H1 (cell line): ENCODE measurements around the gene SSH2. TPM values are rescaled to one million over a fixed set of nuclear protein-coding genes. Genes with fewer than 3 reads are reported as not detected.

ENCODE experiments used
- CTCF ChIA-PET: fragments of 300-600 bp; sonication (Branson Sonifier 250); formaldehyde crosslinking; loops from one replicate; lab custom pipeline; 2021; ENCODE audit not compliant: partially characterized antibody; lab: Charles Lee
- POLR2A ChIA-PET: fragments of 300-600 bp; sonication (Branson Sonifier 250); formaldehyde crosslinking; loops from one replicate; lab custom pipeline; 2021; ENCODE audit warnings: inconsistent platforms; ENCODE audit not compliant: partially characterized antibody; lab: Charles Lee
- DNase-seq, 2 experiments: peaks; one replicate each; pipeline versions ENCODE4 v3.0.0 to v3.0.0-alpha.2; 2010 to 2022; ENCODE audit warnings: low spot score in 2 of 2, low read depth in 1 of 2, mixed read lengths in 1 of 2
- FAIRE-seq: peaks from 2 replicates; lab custom pipeline; 2011; peaks lifted over from hg19 to GRCh38; lab: Jason Lieb, UNC
- H2AFZ ChIP-seq: 2 replicates; pipeline ENCODE4 v1.8.1; 2012; ENCODE audit warnings: low read length, inconsistent platforms
- H2AK5ac ChIP-seq: 2 replicates; pipeline ENCODE4 v1.6.1; 2013; ENCODE audit warnings: low read depth, low read length
- H2BK120ac ChIP-seq: replicated peaks from 2 replicates; pipeline ENCODE3; 2013; ENCODE audit warnings: low read depth, low read length, inconsistent platforms
- H2BK12ac ChIP-seq: 2 replicates; pipeline ENCODE4 v1.6.1; 2013; ENCODE audit warnings: low read depth, low read length
- H2BK15ac ChIP-seq: 2 replicates; pipeline ENCODE4 v1.6.1; 2013; ENCODE audit warnings: low read length
- H2BK20ac ChIP-seq: 2 replicates; pipeline ENCODE4 v1.6.1; 2013; ENCODE audit warnings: low read length
- H2BK5ac ChIP-seq: 2 replicates; pipeline ENCODE4 v1.6.1; 2013; ENCODE audit warnings: low read depth, low read length
- H3K14ac ChIP-seq: 2 replicates; pipeline ENCODE4 v1.6.1; 2013; ENCODE audit warnings: inconsistent platforms; ENCODE audit not compliant: insufficient read length
- H3K18ac ChIP-seq: 2 replicates; pipeline ENCODE4 v1.6.1; 2013; ENCODE audit warnings: low read length; ENCODE audit errors: extremely low read depth
- H3K23ac ChIP-seq: 2 replicates; pipeline ENCODE4 v1.6.1; 2013; ENCODE audit warnings: inconsistent platforms; ENCODE audit not compliant: insufficient read length
- H3K23me2 ChIP-seq: 2 replicates; pipeline ENCODE4 v1.6.1; 2013; ENCODE audit warnings: low read depth, low read length
- H3K27ac ChIP-seq: 2 replicates; pipeline ENCODE4 v1.6.1; 2011; ENCODE audit warnings: low read depth, low read length, inconsistent platforms
- H3K27me3 ChIP-seq, 4 experiments: replicated peaks in 1 of 4; 1 replicate in 1 of 4; 2 replicates in 3 of 4; pipeline versions ENCODE4 v1.6.1 to v1.8.1; 2011 to 2013; ENCODE audit warnings: low read length in 3 of 4, mild to moderate bottlenecking in 3 of 4, inconsistent platforms in 2 of 4, mixed read lengths in 2 of 4, moderate library complexity in 1 of 4; ENCODE audit not compliant: control insufficient read depth in 3 of 4, insufficient read depth in 3 of 4; ENCODE audit errors: extremely low read depth in 1 of 4
- H3K36me3 ChIP-seq, 4 experiments: 2 replicates each; pipeline versions ENCODE4 v1.6.1 to v1.8.1; 2011 to 2013; ENCODE audit warnings: mild to moderate bottlenecking in 4 of 4, low read length in 3 of 4, moderate library complexity in 2 of 4, control low read depth in 1 of 4, inconsistent platforms in 1 of 4; ENCODE audit not compliant: insufficient read depth in 4 of 4, control insufficient read depth in 2 of 4
- H3K4ac ChIP-seq: replicated peaks from 2 replicates; pipeline ENCODE3; 2013; ENCODE audit warnings: low read length, low read depth, mixed read lengths, inconsistent platforms; ENCODE audit not compliant: insufficient read length
- H3K4me1 ChIP-seq, 4 experiments: replicated peaks in 1 of 4; 1 replicate in 1 of 4; 2 replicates in 3 of 4; pipeline versions ENCODE4 v1.6.1 to v1.8.1; 2011 to 2013; ENCODE audit warnings: low read length in 3 of 4, inconsistent platforms in 2 of 4, mixed read lengths in 1 of 4; ENCODE audit not compliant: insufficient read depth in 4 of 4, control insufficient read depth in 3 of 4
- H3K4me2 ChIP-seq, 2 experiments: 2 replicates each; pipeline versions ENCODE4 v1.6.1 to v1.8.1; 2011 to 2013; ENCODE audit warnings: low read depth in 2 of 2, low read length in 2 of 2, control low read depth in 1 of 2, inconsistent platforms in 1 of 2, mild to moderate bottlenecking in 1 of 2; ENCODE audit not compliant: insufficient read depth in 1 of 2
- H3K4me3 ChIP-seq, 4 experiments: fragments of 200-600, 300-600 bp in 1 of 4; sonication (generic), shearing (Covaris generic), sonication (Bioruptor Twin) in 1 of 4; 2 replicates each; pipeline versions ENCODE4 v1.5.1 to v1.8.1; 2011 to 2016; ENCODE audit warnings: low read length in 4 of 4, low read depth in 3 of 4, control low read depth in 2 of 4, inconsistent platforms in 2 of 4, mild to moderate bottlenecking in 2 of 4, mixed read lengths in 1 of 4, moderate library complexity in 1 of 4; ENCODE audit not compliant: insufficient read depth in 2 of 4; ENCODE audit errors: extremely low read depth in 1 of 4
- H3K56ac ChIP-seq: replicated peaks from 2 replicates; pipeline ENCODE3; 2013; ENCODE audit warnings: low read depth, mild to moderate bottlenecking, mixed read lengths, low read length, inconsistent platforms; ENCODE audit not compliant: insufficient read length
- H3K79me1 ChIP-seq: 2 replicates; pipeline ENCODE4 v1.6.1; 2013; ENCODE audit warnings: low read depth, low read length, control low read depth
- H3K79me2 ChIP-seq, 2 experiments: 2 replicates each; pipeline versions ENCODE4 v1.6.1 to v1.8.1; 2012 to 2013; ENCODE audit warnings: low read length in 2 of 2, mild to moderate bottlenecking in 2 of 2, inconsistent platforms in 1 of 2; ENCODE audit not compliant: insufficient read depth in 2 of 2, control insufficient read depth in 1 of 2
- H3K9ac ChIP-seq, 4 experiments: replicated peaks in 1 of 4; 1 replicate in 1 of 4; 2 replicates in 3 of 4; pipeline versions ENCODE4 v1.6.1 to v1.8.1; 2011 to 2013; ENCODE audit warnings: low read depth in 3 of 4, low read length in 3 of 4, control low read depth in 2 of 4, mild to moderate bottlenecking in 2 of 4, moderate library complexity in 2 of 4, inconsistent platforms in 1 of 4; ENCODE audit errors: extremely low read depth in 1 of 4
- H3K9me3 ChIP-seq, 2 experiments: 2 replicates each; pipeline versions ENCODE4 v1.6.1 to v1.8.1; 2012 to 2013; ENCODE audit warnings: mild to moderate bottlenecking in 2 of 2, moderate library complexity in 2 of 2, control low read depth in 1 of 2, inconsistent platforms in 1 of 2, low read depth in 1 of 2, low read length in 1 of 2, mixed read lengths in 1 of 2; ENCODE audit not compliant: insufficient read depth in 2 of 2
- H4K20me1 ChIP-seq, 2 experiments: replicated peaks in 1 of 2; 2 replicates each; pipeline versions ENCODE3 to v1.8.1; 2011 to 2013; ENCODE audit warnings: inconsistent platforms in 2 of 2, low read length in 2 of 2, mild to moderate bottlenecking in 1 of 2; ENCODE audit not compliant: insufficient read depth in 2 of 2, control insufficient read depth in 1 of 2
- H4K5ac ChIP-seq: 2 replicates; pipeline ENCODE4 v1.6.1; 2013; ENCODE audit warnings: low read length, low read depth, mixed read lengths, inconsistent platforms; ENCODE audit not compliant: insufficient read length
- H4K8ac ChIP-seq: 2 replicates; pipeline ENCODE4 v1.8.0; 2013; ENCODE audit warnings: mild to moderate bottlenecking, moderate library complexity, low read length, inconsistent platforms; ENCODE audit not compliant: insufficient read depth; ENCODE audit errors: extremely low read depth
- H4K91ac ChIP-seq: replicated peaks from 2 replicates; pipeline ENCODE3; 2013; ENCODE audit warnings: low read length, mixed read lengths, inconsistent platforms; ENCODE audit not compliant: insufficient read length
- BCL11A ChIP-seq, 2 experiments: IDR thresholded peaks; one replicate each; pipeline ENCODE4 v1.6.1; 2011; ENCODE audit warnings: low read depth in 2 of 2, low read length in 2 of 2, mild to moderate bottlenecking in 2 of 2
- BRCA1 ChIP-seq: IDR thresholded peaks from 2 replicates; pipeline ENCODE4 v1.6.1; 2012; ENCODE audit warnings: low read depth, low read length, improper control_type of control experiment
- CREB1 ChIP-seq: IDR thresholded peaks from 2 replicates; pipeline ENCODE4 v1.6.1; 2012; ENCODE audit warnings: inconsistent platforms
- NRF1 ChIP-seq: IDR thresholded peaks from 2 replicates; pipeline ENCODE4 v1.6.1; 2011; ENCODE audit warnings: mild to moderate bottlenecking, low read depth, low read length, improper control_type of control experiment
- RFX5 ChIP-seq: IDR thresholded peaks from 2 replicates; pipeline ENCODE4 v1.6.1; 2011; ENCODE audit warnings: low read depth, low read length, improper control_type of control experiment, borderline replicate concordance
- RNF2 ChIP-seq: fragments of 200-900, 300-1000 bp; sonication (generic); IDR thresholded peaks from 2 replicates; pipeline ENCODE4 v1.7.1; 2016; ENCODE audit warnings: borderline replicate concordance, low read depth, mild to moderate bottlenecking, antibody characterized with exemption, low read length; ENCODE audit not compliant: poor library complexity, severe bottlenecking; ENCODE audit errors: missing control alignments
- RXRA ChIP-seq: IDR thresholded peaks from 2 replicates; pipeline ENCODE4 v1.6.1; 2011; ENCODE audit warnings: low read depth, mild to moderate bottlenecking, low read length, moderate library complexity; ENCODE audit not compliant: insufficient read depth
- SAP30 ChIP-seq: fragments of 300-600 bp; sonication (generic); IDR thresholded peaks from 2 replicates; pipeline ENCODE4 v1.7.1; 2012; ENCODE audit warnings: low read length, moderate library complexity, mild to moderate bottlenecking, inconsistent platforms; ENCODE audit not compliant: insufficient read depth, insufficient replicate concordance
- USF2 ChIP-seq: IDR thresholded peaks from 2 replicates; pipeline ENCODE4 v1.6.1; 2011; ENCODE audit warnings: low read length, improper control_type of control experiment
- ZNF274 ChIP-seq: IDR thresholded peaks from 2 replicates; pipeline ENCODE4 v1.7.0; 2012; ENCODE audit warnings: low read length, borderline replicate concordance; ENCODE audit errors: extremely low read depth
- WGBS, 2 experiments: shearing (Covaris generic) in 1 of 2; methylation state at CpG; one replicate each; pipeline versions ENCODE4 v1.1.6 to v1.1.7; 2013 to 2015; ENCODE audit warnings: low lambda C conversion rate in 2 of 2, mixed read lengths in 2 of 2, inconsistent platforms in 1 of 2, low coverage in 1 of 2, missing lambda C conversion rate in 1 of 2; ENCODE audit not compliant: insufficient replicate concordance in 2 of 2, insufficient coverage in 1 of 2, insufficient read length in 1 of 2; ENCODE audit errors: extremely low coverage in 1 of 2, missing lambda C conversion rate in 1 of 2; 5-methylcytosine and 5-hydroxymethylcytosine counted together
- polyA plus RNA-seq, 7 experiments: library from polyadenylated mRNA; depleted of rRNA in 3 of 7; stranded (reverse) in 5 of 7; unstranded in 2 of 7; fragments of >200 nt in 5 of 7; fragments of 200-250 nt in 2 of 7; gene quantifications; 1 replicate in 5 of 7; 2 replicates in 1 of 7; 4 replicates in 1 of 7; pipeline versions ENCODE4 v1.2.1 to v1.2.3, GENCODE V29; 2011 to 2013; ENCODE audit warnings: missing spikeins in 2 of 7, mixed read lengths in 2 of 7
- total RNA-seq: library from RNA; stranded (reverse); fragmentation: NEBNext Ultra II Directional; extraction: Animal tissue kit (Norgen Biotek cat#: 25700); gene quantifications from 2 replicates; pipeline ENCODE4 v1.2.1, GENCODE V29; 2021

SSH2 gene
- total and polyA plus RNA-seq, 2 of the 8 experiments (the other 6 are each of a cell fraction or from before 2014, with no cell fraction given): 5.2 to 15.9 TPM

GRCh38 chr17:29761040-29761761 lies 168.8 kb downstream of the SSH2 start:
- DNase-seq: peak; percentile 36 to 82
- H2BK20ac ChIP-seq: no peak overlapping the region
- H2BK12ac ChIP-seq: no peak overlapping the region
- ChIA-PET CTCF (interaction anchor here (0.6 to 1.4 kb wide), 7 partner anchors 17 to 170 kb away, joined by 3 read pairs; no protein-coding TSS in a partner anchor), POLR2A (interaction anchor here (0.6 to 1.8 kb wide), 5 partner anchors 62 to 279 kb away, joined by 3 to 6 read pairs (median 5); no protein-coding TSS in a partner anchor)
- 3% methylated on average over 47 of the region's 73 CpGs; no CpG with 5 or more reads in 1 of the 2 experiments for WGBS, 2 experiments
- peaks cover 0 to 3% (median 2%) of the 10 kb centered on the region in 4 experiments; a peak in 5 of 7 replicates for H3K4me1 ChIP-seq
- H4K5ac ChIP-seq: no peak overlapping the region
- no peaks in the 10 kb centered on the region for H3K79me1 ChIP-seq
- no peaks in the 10 kb centered on the region for H4K20me1 ChIP-seq
- peak overlapping the region in 2 of 4 experiments; percentile 31 to 58; a peak in 2 of 7 replicates for H3K9ac ChIP-seq
- H3K23me2 ChIP-seq: peaks cover 9% of the 10 kb centered on the region
- H3K14ac ChIP-seq: no peak overlapping the region
- H3K79me2 ChIP-seq: no peaks in the 10 kb centered on the region
- no peak overlapping the region for H3K23ac ChIP-seq
- H3K18ac ChIP-seq: peak overlapping the region; percentile 34
- H3K4ac ChIP-seq: no peak overlapping the region
- H4K8ac ChIP-seq: no peak overlapping the region
- peaks cover 0 to 12% (median 1%) of the 10 kb centered on the region in 4 experiments; a peak in 3 of 7 replicates for H3K27me3 ChIP-seq
- H3K4me3 ChIP-seq: peak overlapping the region; percentile 35 to 88 (median 70)
- H2BK15ac ChIP-seq: no peak overlapping the region
- peak overlapping the region; percentile 69; the same call in 1 of the 2 replicates for H2AFZ ChIP-seq
- no peaks in the 10 kb centered on the region for H3K9me3 ChIP-seq
- no peak overlapping the region for H3K56ac ChIP-seq
- no peak overlapping the region for H3K27ac ChIP-seq
- no peak overlapping the region for H2BK5ac ChIP-seq
- peak overlapping the region; percentile 79 to 99 for H3K4me2 ChIP-seq
- H2AK5ac ChIP-seq: no peak overlapping the region
- no peak for FAIRE-seq
- H4K91ac ChIP-seq: no peak overlapping the region
- H2BK120ac ChIP-seq: no peak overlapping the region
- H3K36me3 ChIP-seq: no peaks in the 10 kb centered on the region
- TF ChIP-seq CREB1 (no peak), BRCA1 (peak; percentile 40; the same call in 1 of the 2 replicates), ZNF274 (no peak), NRF1 (no peak), SAP30 (no peak), RFX5 (no peak), RNF2 (no peak), USF2 (no peak), RXRA (no peak), BCL11A (IDR thresholded peaks at IDR 0.05; ENCODE audit: low read depth in 2 of 2, low read length in 2 of 2) (no peak)
